ENCODE measurements around the gene ANKRD39.
"Not testable (repeated sequence)": the region's sequence is repeated elsewhere in the genome, so short reads cannot be mapped to it uniquely, and the experiment has no call there.

The ANKRD39 gene

DNA sequence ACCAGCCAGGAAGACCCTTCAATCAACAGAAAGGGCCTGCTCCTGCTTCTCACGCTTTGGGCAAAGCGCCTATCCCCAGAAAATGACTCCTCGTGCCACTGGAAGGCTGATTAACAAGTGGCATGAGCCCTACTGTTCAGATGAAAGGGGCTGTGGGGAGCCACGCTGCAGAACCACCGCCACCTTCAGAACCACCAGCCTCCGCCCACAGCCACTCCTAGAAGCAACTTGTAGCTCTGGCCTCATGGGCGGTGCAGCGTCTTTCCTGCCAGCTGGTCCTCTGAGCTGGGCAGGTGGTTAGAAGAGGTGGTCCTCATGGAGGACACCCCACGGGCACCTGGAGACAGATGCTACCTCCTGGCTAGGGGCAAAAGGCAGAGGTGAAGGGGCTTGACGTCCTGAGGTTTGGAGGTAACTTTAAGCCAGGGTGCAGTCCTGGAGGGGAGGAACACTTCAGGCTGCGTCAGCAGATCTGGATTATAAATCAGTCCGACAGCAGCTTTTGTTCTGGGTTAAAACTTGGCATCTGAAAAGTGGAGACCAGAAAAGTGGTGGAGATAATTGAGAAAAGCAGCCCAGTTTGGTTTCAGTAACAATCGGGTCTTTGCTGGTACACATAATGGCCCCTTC, 12.9 kb upstream of the ANKRD39 start:
- peak; percentile 54 for DNase-seq (ENCODE audit: low read depth)

DNA sequence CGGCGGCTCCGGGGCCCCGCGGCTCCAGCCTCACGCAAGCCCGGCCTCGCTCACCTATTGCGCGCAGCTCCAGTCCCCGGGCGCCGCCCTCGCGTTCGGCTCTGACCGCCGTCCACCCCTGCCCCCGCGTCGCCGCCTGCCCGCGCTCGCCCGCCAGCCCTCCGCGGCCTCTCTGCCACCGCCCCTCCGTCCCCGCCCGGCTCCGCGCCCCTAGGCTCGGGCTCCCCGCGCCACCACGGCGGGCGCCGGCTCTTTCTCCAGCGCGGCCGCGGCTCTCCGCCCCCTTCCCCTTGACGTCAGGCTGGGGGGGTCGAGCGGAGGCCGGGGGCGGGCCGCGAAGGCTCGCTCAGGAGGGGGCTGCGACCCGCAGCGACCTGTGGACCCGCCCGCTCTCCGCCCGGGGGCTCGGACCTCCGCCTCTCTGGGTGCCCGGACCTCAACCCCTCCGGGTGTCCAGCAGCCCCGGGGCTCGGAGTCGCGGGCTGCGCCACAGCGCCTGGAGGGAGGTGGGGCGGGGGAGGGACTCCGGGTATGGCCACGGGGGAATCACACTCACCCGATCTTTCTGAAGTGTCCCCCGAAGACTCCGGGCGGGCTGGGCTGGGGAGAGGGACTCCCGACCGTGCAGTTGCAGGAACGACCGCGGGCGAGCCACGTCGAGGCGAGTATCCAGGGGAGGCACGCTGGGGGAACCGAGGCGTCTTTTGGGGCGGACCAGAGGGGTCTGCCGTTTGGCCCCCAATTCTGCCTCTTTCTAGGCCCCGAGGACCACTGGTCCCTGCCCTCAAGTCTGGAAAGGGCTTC, 12.2 kb upstream of the ANKRD39 start, which contains the start of gene SEMA4C:
SEMA4C (minus strand) TSS at position 259 of the 804 bp plus-strand sequence. CDS start 2,194 bp downstream, outside the sequence.
- DNase-seq (ENCODE audit: low read depth): peak; percentile 48

DNA sequence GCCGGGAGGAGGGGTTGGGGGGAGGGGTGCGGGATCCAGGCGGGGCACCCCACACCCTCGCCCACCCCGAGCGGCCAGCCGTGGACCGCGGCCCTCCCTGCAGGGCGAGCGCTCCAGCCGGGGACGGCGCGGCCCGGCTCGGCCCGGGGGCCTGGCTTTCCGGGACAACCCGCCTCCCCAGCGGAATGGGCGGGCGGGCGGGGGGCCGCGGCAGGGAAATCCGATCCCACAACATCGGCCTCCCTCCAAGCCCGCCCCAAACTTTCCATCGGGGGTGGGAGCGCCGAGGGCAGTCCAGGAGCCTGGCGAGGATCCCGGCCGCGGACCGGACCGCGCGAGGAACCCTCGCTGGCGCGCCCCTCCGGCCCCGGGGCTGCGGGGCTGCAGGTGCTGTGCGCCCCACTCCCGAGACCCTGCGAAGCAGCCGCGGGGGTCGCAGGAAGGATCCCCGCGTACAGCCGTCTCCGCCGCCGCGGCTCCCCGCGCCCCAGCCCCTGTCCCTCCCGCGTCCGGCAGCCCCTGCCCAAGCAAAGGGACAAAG, 11.5 kb upstream of the ANKRD39 start:
- no peak for DNase-seq (ENCODE audit: low read depth)

DNA sequence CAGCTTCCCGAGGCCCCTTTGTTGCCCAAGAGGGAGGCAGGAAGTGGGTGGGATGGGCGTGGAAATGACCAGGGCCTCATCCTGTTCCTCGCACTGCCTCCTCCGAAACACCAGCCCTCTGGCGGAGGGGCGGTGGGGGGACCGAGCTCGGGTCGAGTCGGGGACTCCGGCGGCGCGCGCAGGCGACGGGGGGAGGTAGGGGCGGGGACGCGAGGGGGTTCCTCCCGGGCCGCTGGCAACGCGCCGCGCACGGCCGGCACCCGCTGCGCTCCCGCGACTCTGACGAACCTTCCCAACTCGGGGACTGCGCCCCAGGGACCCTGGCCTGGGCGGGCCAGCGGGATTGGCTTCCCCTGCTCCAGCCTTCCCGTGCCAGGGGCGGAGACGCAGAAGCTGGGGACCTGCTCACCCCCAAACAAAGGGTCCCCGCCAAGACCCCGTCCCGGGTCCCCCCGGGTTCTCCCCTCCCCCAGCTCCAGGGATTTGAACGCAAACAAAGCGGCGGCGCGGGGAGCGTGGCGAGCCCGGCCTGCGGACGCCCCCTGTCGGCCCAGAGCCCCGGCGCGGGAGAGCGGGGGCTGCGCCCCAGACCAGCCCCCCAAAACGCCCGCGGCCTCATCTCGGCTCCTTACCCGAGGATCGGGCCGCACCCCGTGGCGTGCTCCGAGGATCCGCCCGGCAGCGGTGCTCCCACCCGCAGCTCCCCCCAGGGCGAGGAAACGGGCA, 10.9 kb upstream of the ANKRD39 start:
- DNase-seq (ENCODE audit: low read depth): peak; percentile 44

DNA sequence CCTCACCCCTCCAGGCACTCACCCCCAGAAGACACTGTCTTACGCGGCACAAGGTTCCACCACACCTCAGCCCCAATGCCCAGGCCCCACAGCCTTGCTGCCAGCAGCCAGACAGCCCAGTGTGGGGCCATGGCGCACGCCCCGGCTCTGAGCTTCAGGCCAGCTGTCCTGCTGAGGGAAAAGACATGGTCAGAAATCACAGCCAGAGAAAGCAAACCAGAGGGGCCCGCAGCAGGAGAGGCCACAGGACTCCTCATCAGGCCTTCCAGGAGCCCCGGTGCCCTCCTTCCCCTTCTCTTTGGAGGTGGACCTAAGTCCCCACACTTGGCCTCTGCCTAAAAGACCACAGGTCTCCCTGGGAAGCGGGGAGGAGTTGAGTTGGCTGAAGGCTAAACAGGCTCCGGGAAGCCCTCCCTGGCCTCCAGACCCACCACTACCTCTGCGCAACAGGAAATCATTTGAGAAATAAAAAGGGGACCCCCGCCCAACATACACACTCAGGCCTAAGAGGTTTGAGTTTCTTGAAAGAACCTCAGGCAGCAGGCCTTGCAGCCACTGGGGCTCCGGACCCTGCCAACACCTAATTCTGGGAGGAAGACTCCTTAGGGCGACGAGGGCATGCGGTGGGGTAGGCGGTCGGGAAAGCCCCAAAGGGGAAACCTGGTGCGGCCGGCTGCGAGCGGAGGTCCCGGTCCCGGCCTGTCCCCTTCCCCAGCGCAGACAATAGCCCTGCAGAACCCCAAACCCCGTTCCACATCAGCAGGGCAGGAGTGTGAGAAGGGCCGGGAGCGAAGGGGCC, 10.1 kb upstream of the ANKRD39 start:
- DNase-seq (ENCODE audit: low read depth): no peak

DNA sequence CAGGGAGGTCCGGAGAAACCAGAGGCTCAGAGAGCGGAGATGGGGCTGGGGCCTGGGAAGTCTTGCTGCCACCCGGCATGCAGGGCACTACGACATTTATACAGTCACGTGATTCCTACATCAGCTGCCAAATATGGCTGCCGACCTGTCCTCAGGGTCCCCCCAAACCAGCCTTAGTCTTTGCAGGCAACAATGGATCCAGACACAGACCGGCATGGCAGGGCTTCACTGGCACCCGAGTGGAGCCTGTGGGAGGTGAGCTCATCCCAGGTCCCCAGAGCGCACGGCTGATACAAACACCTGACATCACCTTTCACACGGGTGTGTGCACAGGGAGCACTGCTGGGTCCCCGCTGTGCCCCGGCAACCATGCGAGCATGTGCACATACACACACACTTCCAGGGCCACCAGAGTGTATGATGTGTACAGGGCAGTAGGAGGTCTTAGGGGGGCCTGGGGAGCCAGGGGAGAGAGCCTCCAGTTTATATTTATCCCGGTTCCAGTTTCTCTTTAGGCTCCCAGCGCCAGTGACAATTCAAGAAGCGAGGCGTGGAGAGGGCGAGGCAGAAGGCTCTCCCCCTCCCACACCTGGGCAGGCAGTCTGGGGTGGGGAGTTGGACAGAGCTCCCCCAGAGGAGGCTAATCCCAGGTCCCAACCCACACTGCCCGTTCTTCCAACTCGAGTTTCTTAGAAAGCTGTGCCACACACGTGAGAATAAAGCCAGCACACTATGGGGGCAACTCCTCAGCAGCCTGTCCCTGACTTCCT, 9.4 kb upstream of the ANKRD39 start:
- DNase-seq (ENCODE audit: low read depth): no peak

DNA sequence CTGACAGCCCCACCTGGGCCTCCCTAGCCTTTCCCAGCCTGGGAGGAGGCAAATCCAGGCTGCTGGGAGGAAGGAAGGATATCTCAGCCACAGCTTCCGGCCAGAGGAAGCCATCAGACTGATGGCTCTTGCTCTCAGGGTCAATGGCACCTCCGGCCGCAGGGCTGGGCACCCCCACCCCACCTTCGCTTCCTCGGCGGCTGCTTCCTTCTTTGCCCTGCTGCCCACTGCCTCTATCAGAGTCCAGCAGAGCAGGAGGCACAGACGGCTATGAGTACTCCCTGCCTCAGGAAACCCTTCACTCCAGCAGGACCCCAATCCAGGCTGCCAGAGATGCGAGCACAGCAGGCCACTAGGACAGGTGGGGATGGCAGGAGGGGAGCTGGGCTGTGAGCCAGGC, 8.8 kb upstream of the ANKRD39 start:
- DNase-seq (ENCODE audit: low read depth): no peak

DNA sequence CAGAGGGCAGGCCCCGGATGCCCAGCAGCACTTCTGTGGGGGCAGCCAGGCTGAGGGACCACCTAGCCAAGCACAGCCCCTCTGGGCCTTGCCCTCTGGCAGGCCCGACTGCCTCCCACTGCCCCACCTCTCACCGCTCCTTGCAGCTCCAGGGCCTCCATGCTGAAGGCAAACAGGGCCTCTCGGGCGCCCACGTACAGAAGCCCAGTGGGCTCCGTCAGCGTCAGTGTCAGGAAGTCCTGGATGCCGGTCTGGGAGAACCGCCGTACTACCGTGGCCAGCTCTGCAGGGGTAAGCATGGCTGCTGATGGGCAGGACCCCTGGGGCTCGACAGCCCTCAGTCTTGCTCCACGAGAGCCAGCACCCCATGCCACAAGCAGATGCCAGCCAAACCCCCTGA, 8.3 kb upstream of the ANKRD39 start:
- no peak for DNase-seq (ENCODE audit: low read depth)

DNA sequence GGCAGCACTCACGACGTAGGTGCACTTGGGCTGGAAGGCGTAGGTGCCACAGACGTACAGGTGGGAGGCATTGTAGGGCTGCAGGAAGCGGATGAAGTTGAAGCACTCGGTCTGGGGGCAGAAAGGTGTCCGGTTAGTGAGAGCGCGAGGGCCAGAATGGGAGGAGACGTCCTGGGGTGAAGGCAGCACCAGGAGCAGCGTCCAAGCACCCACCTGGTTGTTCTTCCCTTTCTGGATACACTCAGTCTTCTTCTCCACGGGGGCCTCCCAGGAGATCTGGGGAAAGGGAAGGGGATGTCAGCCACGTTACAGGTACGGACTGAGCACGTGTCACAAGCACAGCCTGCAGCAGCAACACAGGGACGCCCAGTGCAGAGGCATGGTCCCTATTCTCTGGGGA, 7.8 kb upstream of the ANKRD39 start:
- DNase-seq (ENCODE audit: low read depth): no peak

DNA sequence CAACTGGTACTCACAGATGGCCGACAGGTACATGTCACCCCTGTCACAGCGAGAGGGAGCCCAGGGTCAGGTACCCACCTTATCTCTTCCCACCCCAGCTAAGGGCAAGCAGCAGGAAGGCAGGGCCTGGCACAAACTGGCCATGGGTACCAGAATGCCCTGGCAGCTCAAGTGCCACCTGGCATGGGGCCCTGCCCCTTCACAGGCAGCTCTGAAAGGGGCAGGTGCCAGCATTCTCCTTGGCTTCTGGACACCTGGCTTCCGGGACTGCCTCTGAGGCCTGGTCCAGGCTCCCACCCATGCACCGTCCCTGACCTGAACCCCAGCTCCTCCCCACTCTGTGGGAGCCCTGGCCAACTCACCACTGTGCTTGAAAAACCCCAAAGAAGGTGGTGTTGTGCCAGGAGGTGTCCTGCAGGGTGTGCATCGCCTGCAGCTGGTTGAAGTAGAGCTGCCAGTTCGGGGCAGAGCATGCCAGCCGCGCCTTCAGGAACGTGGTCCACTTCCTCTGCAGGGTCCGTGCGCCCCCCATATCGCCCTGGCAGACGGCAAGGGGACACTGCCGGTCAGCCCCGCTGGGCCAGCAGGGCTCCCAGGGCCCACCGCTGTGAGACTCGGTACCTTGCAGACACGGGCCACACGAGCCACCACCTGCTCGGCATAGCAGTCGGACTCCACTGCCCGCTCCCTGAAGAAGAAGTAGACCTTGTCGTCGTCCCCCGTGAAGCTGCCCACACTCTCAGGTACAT, 6.7 kb upstream of the ANKRD39 start:
- no peak for DNase-seq (ENCODE audit: low read depth)

DNA sequence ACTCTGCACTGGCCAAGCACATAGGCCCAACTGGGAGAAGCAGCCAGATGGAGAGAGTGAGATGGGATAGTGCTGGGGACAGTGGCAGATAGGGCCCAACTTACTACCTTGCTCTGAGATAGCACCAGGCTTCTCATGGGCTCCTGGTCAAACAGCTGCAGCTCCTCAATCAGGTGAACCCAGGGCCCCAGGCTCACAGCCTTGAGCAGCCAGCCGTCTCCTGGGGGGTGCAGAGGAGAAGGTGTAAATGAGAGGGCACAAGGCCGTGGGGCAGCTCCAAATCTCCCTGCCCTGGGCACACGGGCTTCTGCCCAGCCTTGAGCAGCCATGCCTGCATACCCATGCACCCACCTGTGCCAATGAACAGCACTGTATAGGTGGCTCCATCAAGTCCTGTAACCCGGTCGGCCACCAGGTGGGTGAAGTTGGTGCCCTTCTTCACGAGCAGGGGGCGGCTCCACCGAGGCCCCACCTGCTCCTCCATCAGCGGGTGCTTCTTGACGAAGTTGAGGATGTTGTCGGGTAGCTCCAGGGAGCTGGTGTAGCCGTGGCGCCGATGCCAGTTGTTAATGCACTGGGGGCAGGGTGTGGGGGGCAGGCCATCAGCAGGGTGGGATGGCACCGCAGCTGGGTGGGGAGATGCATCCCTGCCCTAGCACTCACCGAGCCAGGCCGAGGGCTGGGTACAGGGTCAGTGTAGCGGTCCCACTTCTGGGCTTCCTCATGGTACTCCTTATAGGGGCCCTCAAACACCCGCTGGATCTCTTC, 5.9 kb upstream of the ANKRD39 start:
- no peak for DNase-seq (ENCODE audit: low read depth)

DNA sequence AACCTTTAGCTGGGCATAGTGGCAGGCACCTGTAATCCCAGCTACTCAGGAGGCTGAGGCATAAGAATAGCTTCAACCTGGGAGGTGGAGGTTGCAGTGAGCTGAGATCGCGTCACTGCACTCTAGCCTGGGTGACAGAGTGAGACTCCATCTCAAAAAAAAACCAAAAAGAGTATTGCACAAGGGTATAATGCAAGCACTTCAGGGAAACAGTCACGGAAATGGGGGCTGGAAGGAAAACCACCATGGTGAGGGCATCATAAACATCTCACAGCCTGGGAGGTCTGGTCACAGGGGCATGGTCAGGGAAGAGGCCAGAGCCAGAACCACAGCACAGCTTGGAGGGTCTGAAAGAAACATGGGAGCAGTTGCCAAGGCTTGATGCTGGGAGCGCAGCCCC, 5.2 kb upstream of the ANKRD39 start:
- not testable (repeated sequence) for DNase-seq (ENCODE audit: low read depth)

DNA sequence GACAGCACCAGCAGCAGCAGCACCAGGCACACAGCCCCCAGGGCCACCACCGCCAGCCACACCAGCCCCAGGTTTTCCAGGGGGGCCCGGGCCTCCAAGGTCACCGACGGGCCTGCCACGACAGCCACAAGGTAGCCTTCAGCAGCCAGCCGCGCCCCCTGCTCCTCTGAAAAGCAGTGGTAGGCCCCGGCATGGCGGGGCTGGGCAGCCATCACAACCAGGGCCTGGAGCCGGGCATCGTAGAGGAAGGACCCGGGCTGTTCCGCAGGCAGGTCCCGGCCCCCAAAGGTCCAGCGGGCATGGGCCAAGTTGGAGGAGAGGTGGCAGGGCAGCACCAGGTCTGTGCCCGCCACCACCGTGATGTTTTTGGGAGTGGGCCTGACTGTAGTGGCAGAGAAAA, 3.3 kb upstream of the ANKRD39 start:
- no peak for DNase-seq (ENCODE audit: low read depth)

DNA sequence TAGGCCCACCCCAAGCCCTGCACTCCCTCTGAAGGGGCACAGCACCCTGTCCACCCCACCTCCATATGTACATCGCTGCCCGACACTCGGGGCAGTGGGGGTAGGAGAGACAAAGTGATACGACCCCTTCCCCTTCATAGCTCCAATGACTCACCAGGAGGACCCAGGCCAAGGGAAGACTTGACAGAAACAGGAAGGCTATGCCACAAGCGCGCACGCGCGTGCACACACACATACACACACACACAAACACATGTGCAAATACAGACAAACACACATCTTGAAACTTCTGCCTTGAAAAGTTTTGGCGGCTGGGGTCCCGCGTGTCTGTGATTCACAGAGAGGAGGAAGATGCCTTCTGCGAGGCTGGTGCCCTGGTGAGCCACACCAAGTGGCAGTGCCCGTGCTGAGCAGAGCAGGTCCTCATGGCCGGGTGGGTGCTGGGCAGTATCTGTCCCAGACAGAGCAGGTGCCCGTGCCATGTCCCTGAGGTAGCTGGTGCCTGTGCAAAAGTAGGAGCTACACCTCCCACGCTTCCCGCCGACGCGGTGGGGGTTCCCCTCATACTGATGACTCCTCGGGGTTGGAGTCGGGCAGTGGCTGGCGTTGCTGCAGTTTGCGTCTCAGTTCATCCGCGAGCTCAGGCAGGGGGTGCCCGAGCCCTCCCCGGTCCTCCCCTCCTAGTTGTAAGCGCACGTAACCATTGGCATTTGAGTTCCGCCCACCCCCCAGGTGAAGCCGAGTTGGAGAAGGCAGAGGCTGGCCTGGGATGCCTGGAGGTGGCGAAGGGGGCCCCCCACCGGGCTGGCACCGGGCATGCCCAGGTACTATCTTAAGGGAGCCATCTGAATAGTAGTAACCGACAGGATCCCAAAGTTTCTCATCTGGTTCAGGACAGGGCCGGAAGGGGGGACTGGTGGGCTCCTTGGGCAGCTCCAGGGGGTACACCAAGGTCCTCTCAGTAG, 2.5 kb upstream of the ANKRD39 start:
- no peak for DNase-seq (ENCODE audit: low read depth)

DNA sequence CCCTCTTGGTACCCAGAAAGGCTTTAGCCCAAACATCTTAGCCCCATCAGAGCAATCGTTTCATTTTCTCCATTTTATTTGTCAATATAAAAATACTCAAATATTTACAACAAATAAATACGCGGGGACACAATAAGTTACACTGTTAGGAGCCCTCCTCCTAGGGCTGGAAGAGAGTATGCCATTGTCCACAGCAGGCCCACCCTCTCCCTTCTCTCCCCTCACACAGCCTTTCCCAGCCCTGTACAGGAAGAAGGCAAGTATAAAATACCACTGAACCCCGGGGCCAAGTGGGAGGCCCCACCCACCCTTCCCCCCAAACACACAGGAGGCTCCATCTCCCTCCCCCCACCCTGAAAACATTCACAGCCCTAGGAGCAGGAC, 1.9 kb upstream of the ANKRD39 start:
- DNase-seq (ENCODE audit: low read depth): no peak

DNA sequence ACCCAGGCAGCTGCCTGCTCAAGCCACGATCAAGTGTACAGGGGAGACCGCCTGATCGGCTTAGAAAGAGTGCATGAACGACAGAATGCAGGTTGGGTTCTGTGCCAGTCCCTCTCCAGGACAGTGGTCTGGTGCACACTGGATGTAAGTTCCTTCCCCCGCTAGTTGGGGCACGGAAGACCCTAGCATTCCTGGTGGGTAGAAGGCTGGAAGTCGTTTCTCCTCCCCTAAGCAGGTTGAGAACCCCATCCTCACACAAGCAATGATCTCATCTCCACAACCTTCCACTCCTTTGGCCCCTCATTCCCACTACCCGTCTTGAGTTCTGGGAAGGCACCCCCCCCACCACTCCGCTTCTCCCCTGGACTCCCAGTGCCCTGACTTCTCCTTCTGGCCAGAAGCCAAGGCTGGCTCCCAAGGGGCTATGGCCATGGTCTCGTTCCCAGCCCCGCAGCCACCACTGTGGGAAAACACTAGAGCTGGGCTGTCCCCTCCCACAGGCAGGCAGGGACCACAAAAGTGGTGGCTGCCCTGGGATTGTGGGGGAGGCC, 1.4 kb upstream of the ANKRD39 start:
- no peak for DNase-seq (ENCODE audit: low read depth)

DNA sequence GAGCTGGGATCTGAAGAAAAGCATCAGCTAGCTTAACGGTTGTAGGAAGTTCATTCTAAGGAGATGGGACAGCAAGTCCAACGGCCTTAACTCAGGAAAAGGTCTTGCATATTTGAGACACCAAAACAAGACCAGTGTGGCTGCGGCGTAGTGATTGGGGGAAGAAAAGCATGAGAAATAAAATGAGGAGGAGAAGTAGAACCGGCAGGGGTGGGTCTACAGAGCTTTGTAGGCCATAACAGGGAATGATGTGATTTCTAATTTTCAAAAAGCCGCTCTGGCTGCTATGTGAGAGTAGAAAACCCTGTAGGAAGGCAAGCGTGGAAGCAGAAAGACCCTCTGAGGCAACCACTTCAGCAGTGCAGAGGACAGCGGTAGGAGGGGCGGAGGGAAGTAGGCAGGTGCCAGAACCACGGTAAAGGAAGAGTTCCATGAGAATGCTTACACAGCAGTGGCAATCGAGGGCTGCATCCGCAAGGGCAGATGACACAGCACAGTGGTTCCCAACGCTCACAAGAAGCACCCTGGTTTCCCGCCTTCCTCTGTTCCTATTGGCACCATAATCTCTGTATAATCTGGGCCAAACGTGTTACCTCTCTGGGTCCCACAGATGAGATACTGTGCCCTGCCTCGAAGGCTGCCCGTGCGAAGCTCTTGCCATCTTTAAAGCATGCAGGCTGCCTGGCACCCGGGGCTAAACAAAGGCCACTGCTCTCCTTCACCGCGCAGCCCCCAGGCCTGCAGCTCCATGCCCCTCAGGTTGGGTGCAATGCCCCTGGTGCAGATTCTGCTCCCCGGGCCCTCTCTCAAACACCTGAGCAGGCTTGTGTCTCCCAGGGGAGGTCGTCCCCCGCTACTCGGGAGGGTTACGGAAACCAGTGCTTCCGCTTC, 795 bp downstream of the ANKRD39 start:
- DNase-seq (ENCODE audit: low read depth): no peak

Measured in T-helper 22 cell (primary cell).